ENCODE measurements around the gene PTPN14.

GRCh38 chr1:214574598-214575411 is 23.4 kb upstream of the PTPN14 start:
- TF ChIP-seq, protein P1, sequence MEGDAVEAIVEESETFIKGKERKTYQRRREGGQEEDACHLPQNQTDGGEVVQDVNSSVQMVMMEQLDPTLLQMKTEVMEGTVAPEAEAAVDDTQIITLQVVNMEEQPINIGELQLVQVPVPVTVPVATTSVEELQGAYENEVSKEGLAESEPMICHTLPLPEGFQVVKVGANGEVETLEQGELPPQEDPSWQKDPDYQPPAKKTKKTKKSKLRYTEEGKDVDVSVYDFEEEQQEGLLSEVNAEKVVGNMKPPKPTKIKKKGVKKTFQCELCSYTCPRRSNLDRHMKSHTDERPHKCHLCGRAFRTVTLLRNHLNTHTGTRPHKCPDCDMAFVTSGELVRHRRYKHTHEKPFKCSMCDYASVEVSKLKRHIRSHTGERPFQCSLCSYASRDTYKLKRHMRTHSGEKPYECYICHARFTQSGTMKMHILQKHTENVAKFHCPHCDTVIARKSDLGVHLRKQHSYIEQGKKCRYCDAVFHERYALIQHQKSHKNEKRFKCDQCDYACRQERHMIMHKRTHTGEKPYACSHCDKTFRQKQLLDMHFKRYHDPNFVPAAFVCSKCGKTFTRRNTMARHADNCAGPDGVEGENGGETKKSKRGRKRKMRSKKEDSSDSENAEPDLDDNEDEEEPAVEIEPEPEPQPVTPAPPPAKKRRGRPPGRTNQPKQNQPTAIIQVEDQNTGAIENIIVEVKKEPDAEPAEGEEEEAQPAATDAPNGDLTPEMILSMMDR (IDR thresholded peaks at IDR 0.05 in 4 of 5, conservative IDR thresholded peaks at IDR 0.05 in 1 of 5), result no peak
- no peak for TF ChIP-seq POLR2A (IDR thresholded peaks at IDR 0.05)
